CD4-positive, alpha-beta T cell (primary cell): ENCODE results near the gene NUDT14. TPM values are rescaled to one million over a fixed set of nuclear protein-coding genes. Genes with fewer than 3 reads are reported as not detected.

Source experiments
- ATAC-seq: fragments of 200-7000 bp; cut with Tn5 transposase; one replicate; pipeline ENCODE4 v1.10.0; 2022; ENCODE audit warnings: mild to moderate bottlenecking; ENCODE audit not compliant: poor library complexity
- CTCF ChIA-PET: fragments of 350-600 bp; sonication (Branson Sonifier 250); formaldehyde crosslinking; loops from one replicate; lab custom pipeline; 2021; ENCODE audit warnings: antibody characterized with exemption, inconsistent platforms; lab: Charles Lee
- POLR2A ChIA-PET: fragments of 350-600 bp; sonication (Branson Sonifier 250); formaldehyde crosslinking; loops from one replicate; lab custom pipeline; 2021; ENCODE audit warnings: antibody characterized with exemption, inconsistent platforms; lab: Charles Lee
- DNase-seq, 14 experiments: peaks; one replicate each; pipeline ENCODE4 v3.0.0-alpha.2; 2013 to 2020; ENCODE audit warnings: mixed read lengths in 2 of 14
- H3K27ac ChIP-seq, 2 donors: one replicate each; pipeline versions ENCODE4 v1.5.1 to v1.7.0; 2013; ENCODE audit warnings: low read length in 2 of 2, low read depth in 1 of 2, mild to moderate bottlenecking in 1 of 2
- H3K27me3 ChIP-seq, 2 experiments: 1 replicate in 1 of 2; 2 replicates in 1 of 2; pipeline versions ENCODE4 v1.6.1 to v1.7.0; 2013; ENCODE audit warnings: low read length in 2 of 2, control low read depth in 1 of 2, mild to moderate bottlenecking in 1 of 2, moderate library complexity in 1 of 2; ENCODE audit not compliant: insufficient read depth in 2 of 2, control insufficient read depth in 1 of 2
- H3K36me3 ChIP-seq: one replicate; pipeline ENCODE4 v1.6.1; 2013; ENCODE audit warnings: low read length, control low read depth; ENCODE audit not compliant: insufficient read depth
- H3K4me1 ChIP-seq: one replicate; pipeline ENCODE4 v1.6.1; 2013; ENCODE audit warnings: low read length, control low read depth; ENCODE audit not compliant: insufficient read depth
- H3K4me3 ChIP-seq: one replicate; pipeline ENCODE4 v1.5.1; 2013; ENCODE audit warnings: mild to moderate bottlenecking, low read length, moderate library complexity
- H3K9me3 ChIP-seq, 2 experiments: 1 replicate in 1 of 2; 2 replicates in 1 of 2; pipeline versions ENCODE4 v1.6.1 to v1.7.0; 2013; ENCODE audit warnings: low read length in 2 of 2, mild to moderate bottlenecking in 2 of 2, control low read depth in 1 of 2, moderate library complexity in 1 of 2; ENCODE audit not compliant: control insufficient read depth in 1 of 2, insufficient read depth in 1 of 2
- H3K27ac Mint-ChIP-seq: one replicate; pipeline ENCODE4 v1.8.0; 2020; ENCODE audit warnings: mixed read lengths
- H3K27me3 Mint-ChIP-seq: one replicate; pipeline ENCODE4 v1.8.0; 2021; ENCODE audit warnings: mixed read lengths
- H3K36me3 Mint-ChIP-seq: one replicate; pipeline ENCODE4 v1.8.0; 2021; ENCODE audit warnings: low read depth, mixed read lengths
- H3K4me1 Mint-ChIP-seq: one replicate; pipeline ENCODE4 v1.8.0; 2021; ENCODE audit warnings: low read depth, mixed read lengths
- H3K4me3 Mint-ChIP-seq: one replicate; pipeline ENCODE4 v1.8.0; 2020; ENCODE audit warnings: mild to moderate bottlenecking, mixed read lengths
- H3K9me3 Mint-ChIP-seq: one replicate; pipeline ENCODE4 v1.8.0; 2020; ENCODE audit warnings: mixed read lengths
- intact Hi-C, 2 experiments: fragments of 100-400 bp; cut with DNase I in 1 of 2; cut with micrococcal nuclease in 1 of 2; formaldehyde crosslinking; loops; one replicate each; pipeline versions ENCODE4 v1.15.1 to v1.9.0; 2023 to 2025; cut with DNase I, micrococcal nuclease
- total RNA-seq, 174 experiments: library from RNA in 2 of 174; stranded (reverse) in 2 of 174; gene quantifications; one replicate each; pipeline ENCODE4 v1.2.3 and lab custom pipeline; 2021 to 2026
- TF ChIP-seq, protein P1 (sequence below): fragments of 200-600 bp; IDR thresholded peaks from one replicate; pipeline ENCODE4 v1.8.0; 2022; ENCODE audit warnings: antibody characterized with exemption, mild to moderate bottlenecking

The NUDT14 gene
- total RNA-seq, 2 experiments from 2014 or later = 9.0 to 9.2 TPM

DNA sequence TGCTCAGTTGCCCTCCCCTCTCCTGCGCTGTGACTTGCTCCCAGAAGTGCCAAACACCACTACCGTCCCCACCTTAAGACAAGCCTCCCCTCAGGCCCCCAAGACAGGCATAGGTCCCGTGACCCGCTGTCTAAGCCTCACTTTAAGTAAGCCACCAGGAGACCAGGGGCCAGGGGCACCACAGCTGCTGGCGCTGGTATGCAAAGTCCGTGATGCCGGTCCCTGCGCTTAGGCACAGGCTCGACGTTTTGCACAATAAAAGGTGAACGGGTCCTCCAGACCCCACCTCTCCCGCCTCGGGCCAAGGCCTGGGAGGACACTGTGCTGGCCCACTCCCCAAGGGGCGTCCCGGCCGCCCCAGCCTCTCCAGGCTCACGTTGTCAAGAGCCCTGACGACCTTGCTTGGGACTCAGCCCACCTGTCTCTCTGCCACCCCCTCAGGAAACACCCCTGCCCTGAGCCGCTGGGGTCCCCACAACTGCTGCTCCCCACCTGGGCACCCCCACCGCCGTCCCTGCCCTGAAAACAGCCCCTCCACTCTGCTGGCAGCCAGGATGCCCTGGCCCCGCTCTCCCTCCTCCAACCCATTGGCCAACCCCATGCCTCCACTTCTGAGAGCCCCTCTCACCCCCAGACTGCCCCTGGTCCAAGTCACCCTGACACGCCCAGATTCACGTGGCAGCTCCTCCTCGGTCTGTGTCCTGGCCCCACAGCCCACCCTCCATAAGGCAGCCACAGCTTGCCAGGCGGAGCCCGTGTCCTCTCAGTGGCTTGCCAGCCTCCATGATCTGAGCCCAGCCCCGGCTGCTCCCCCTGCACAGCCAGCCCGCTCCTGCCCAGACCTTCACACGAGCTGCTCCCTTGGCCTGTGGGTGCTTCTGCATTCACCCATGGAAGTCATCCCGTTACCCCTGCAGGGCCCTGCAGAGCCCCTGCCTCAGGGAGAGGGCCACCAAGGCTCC, 24.4 kb downstream of the NUDT14 start:
- no peak for ATAC-seq
- TF ChIP-seq, protein P1, sequence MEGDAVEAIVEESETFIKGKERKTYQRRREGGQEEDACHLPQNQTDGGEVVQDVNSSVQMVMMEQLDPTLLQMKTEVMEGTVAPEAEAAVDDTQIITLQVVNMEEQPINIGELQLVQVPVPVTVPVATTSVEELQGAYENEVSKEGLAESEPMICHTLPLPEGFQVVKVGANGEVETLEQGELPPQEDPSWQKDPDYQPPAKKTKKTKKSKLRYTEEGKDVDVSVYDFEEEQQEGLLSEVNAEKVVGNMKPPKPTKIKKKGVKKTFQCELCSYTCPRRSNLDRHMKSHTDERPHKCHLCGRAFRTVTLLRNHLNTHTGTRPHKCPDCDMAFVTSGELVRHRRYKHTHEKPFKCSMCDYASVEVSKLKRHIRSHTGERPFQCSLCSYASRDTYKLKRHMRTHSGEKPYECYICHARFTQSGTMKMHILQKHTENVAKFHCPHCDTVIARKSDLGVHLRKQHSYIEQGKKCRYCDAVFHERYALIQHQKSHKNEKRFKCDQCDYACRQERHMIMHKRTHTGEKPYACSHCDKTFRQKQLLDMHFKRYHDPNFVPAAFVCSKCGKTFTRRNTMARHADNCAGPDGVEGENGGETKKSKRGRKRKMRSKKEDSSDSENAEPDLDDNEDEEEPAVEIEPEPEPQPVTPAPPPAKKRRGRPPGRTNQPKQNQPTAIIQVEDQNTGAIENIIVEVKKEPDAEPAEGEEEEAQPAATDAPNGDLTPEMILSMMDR = no peak
- DNase-seq = no peak
- POLR2A ChIA-PET = no interaction called here
- no peaks in the 10 kb centered on the region for H3K27me3 Mint-ChIP-seq
- no peaks in the 10 kb centered on the region for H3K36me3 ChIP-seq
- H3K4me1 ChIP-seq = no peaks in the 10 kb centered on the region
- no peaks in the 10 kb centered on the region for H3K9me3 ChIP-seq
- no peak overlapping the region for H3K4me3 ChIP-seq
- CTCF ChIA-PET = no interaction called here
- no peak overlapping the region for H3K27ac ChIP-seq
- intact Hi-C loops = no loop called here
- H3K9me3 Mint-ChIP-seq = no peaks in the 10 kb centered on the region
- H3K4me1 Mint-ChIP-seq = no peaks in the 10 kb centered on the region
- no peak overlapping the region for H3K4me3 Mint-ChIP-seq
- H3K27me3 ChIP-seq = no peaks in the 10 kb centered on the region
- H3K36me3 Mint-ChIP-seq = no peaks in the 10 kb centered on the region
- no peak overlapping the region for H3K27ac Mint-ChIP-seq

DNA sequence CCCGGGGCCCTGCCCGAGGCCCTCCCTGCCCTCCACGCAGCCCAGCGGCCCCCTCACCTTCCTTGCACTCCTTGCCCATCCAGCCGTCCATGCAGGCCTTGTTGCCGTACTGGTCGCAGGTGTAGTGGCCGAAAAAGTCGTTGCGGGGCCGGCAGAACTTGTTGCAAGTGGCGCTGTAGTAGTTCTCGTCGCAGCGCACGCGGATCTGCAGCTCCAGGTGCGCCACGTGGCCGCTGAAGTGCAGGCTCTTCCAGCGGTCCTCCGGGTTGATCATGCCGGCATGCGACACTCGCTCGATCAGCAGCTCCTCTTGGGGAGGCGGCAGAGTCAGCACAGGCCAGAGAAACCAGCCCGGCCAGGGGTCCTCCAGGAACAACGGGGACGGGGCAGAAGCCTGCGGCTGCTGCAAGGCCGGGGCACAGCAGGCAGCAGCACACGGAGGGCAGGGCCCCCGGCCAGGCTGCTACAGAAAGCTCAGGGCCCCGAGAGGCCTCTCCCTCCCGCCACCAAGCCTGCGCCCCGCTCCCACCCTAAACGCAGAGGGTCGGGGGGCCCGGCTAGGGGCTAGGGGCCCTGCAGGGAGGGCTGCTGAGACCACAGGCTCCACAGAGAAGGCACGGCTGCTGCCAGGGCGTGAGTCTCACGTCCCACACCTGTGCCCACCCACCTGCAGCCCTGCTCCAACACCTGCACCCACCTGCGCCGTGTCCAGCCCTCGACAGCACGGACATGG, 25.3 kb downstream of the NUDT14 start:
- Histone ChIP-seq H3K4me1 (no peaks in the 10 kb centered on the region), H3K9me3 (no peaks in the 10 kb centered on the region), H3K36me3 (no peaks in the 10 kb centered on the region), H3K27me3 (no peaks in the 10 kb centered on the region), H3K4me3 (no peak overlapping the region), H3K27ac (no peak overlapping the region)
- CTCF ChIA-PET = no interaction called here
- H3K4me3 Mint-ChIP-seq = no peak overlapping the region
- H3K27ac Mint-ChIP-seq = no peak overlapping the region
- no peaks in the 10 kb centered on the region for H3K36me3 Mint-ChIP-seq
- intact Hi-C loops = no loop called here
- ATAC-seq (no peak), DNase-seq (no peak)
- H3K27me3 Mint-ChIP-seq = no peaks in the 10 kb centered on the region
- TF ChIP-seq, protein P1 = no peak
- POLR2A ChIA-PET = no interaction called here
- no peaks in the 10 kb centered on the region for H3K4me1 Mint-ChIP-seq
- no peaks in the 10 kb centered on the region for H3K9me3 Mint-ChIP-seq

DNA sequence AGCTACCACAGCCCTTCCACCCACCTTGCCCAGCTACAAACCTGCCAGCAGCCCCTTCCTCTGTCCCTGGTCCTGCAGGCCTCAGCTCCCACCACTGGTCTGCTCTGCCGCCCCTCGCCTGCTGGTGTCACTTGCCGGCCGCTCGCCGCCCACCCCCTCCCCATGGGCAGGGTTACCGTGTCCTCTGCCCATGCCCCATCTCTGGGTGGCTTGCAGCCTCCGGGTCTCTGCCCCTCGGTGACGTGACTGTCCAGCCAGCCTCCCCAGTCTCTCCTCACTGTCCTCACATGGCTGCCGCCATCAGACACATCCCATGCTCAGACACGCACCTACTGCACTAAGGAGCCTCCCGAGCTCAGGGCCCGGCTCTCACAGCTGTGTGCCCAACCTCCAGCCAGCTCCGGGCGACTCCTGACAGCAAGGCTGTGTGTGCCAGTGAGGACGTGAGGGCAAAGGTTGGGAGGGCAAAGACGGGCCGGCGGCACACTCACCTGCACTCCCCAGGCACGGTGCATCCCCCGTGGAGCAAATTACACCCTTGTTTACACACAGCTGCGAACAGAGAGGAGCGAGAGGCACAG, 26.0 kb downstream of the NUDT14 start:
- H3K27ac Mint-ChIP-seq = no peak overlapping the region
- no peak for DNase-seq
- CTCF ChIA-PET = no interaction called here

More for the DNA sequence above, 26.0 kb downstream of the NUDT14 start:
- intact Hi-C loops = no loop called here
- H3K4me3 Mint-ChIP-seq = no peak overlapping the region
- TF ChIP-seq, protein P1 = no peak
- no peaks in the 10 kb centered on the region for H3K36me3 Mint-ChIP-seq
- POLR2A ChIA-PET = no interaction called here
- no peaks in the 10 kb centered on the region for H3K4me1 Mint-ChIP-seq
- no peak for ATAC-seq
- no peaks in the 10 kb centered on the region for H3K9me3 Mint-ChIP-seq
- H3K36me3 ChIP-seq = no peaks in the 10 kb centered on the region
- H3K27me3 Mint-ChIP-seq = no peaks in the 10 kb centered on the region
- H3K4me3 ChIP-seq = no peak overlapping the region
- H3K27ac ChIP-seq = no peak overlapping the region
- no peaks in the 10 kb centered on the region for H3K9me3 ChIP-seq
- no peaks in the 10 kb centered on the region for H3K4me1 ChIP-seq
- H3K27me3 ChIP-seq = no peaks in the 10 kb centered on the region
